Measurements from ENCODE around the gene ZNF277.

The ZNF277 gene

GRCh38 chr7:112185005-112185834 lies 21.3 kb upstream of the ZNF277 start:
- no peak for DNase-seq

GRCh38 chr7:112186300-112186699 lies 20.2 kb upstream of the ZNF277 start:
- DNase-seq: no peak

GRCh38 chr7:112188257-112188656 lies 18.2 kb upstream of the ZNF277 start:
- DNase-seq: no peak

GRCh38 chr7:112189691-112190090 lies 16.8 kb upstream of the ZNF277 start:
- no peak for DNase-seq

- no peak for DNase-seq
Observed at GRCh38 chr7:112190120-112190519, 16.4 kb upstream of the ZNF277 start.

- no peak for DNase-seq
Observed at GRCh38 chr7:112192236-112193154, 14.0 kb upstream of the ZNF277 start.

GRCh38 chr7:112193915-112194502 lies 12.5 kb upstream of the ZNF277 start:
- DNase-seq: no peak

- DNase-seq: no peak
Observed at GRCh38 chr7:112195717-112196116, 10.8 kb upstream of the ZNF277 start.

GRCh38 chr7:112197322-112197721 lies 9.2 kb upstream of the ZNF277 start:
- DNase-seq: no peak

GRCh38 chr7:112199035-112199655 lies 7.3 kb upstream of the ZNF277 start:
- no peak for DNase-seq

- DNase-seq: no peak
Observed at GRCh38 chr7:112199672-112200071, 6.8 kb upstream of the ZNF277 start.

- DNase-seq: no peak
Observed at GRCh38 chr7:112201411-112201810, 5.1 kb upstream of the ZNF277 start.

- no peak for DNase-seq
Observed at GRCh38 chr7:112201839-112202238, 4.7 kb upstream of the ZNF277 start.

- peak in 5 of 6 experiments; percentile 6 to 42 (median 33) for DNase-seq
Observed at GRCh38 chr7:112202816-112203215, 3.7 kb upstream of the ZNF277 start.

- no peak for DNase-seq
Observed at GRCh38 chr7:112203365-112203739, 3.1 kb upstream of the ZNF277 start.

GRCh38 chr7:112204499-112205342 lies 1.8 kb upstream of the ZNF277 start:
- DNase-seq: peak in 2 of 6 experiments; percentile 41 to 54

- peak in 5 of 6 experiments; percentile 22 to 67 (median 37) for DNase-seq
Observed at GRCh38 chr7:112205343-112206237, 905 bp upstream of the ZNF277 start.

GRCh38 chr7:112206991-112207592 lies 597 bp downstream of the ZNF277 start:
- DNase-seq: peak in 1 of 6 experiments; percentile 42

GRCh38 chr7:112207765-112208164 lies 1.3 kb downstream of the ZNF277 start:
- no peak for DNase-seq

GRCh38 chr7:112211348-112211907 lies 4.9 kb downstream of the ZNF277 start:
- no peak for DNase-seq
